Measurements from ENCODE around the gene UCN. TPM values are rescaled to one million over a fixed set of nuclear protein-coding genes. Genes with fewer than 3 reads are reported as not detected.

Gene UCN
- total and polyA plus RNA-seq, 2 donors (not counting 1 experiment from before 2014, with no cell fraction given): 3.6 to 4.5 TPM

- Histone ChIP-seq H3K27me3 (replicated peaks in 1 of 4; ENCODE audit: control extremely low read depth in 1 of 4, control insufficient read depth in 3 of 4, insufficient read depth in 4 of 4, low read length in 3 of 4) (no peaks in the 10 kb centered on the region), H3K4me2 (replicated peaks; ENCODE audit: low read depth, low read length, poor library complexity, severe bottlenecking) (no peak overlapping the region), H4K20me1 (ENCODE audit: control insufficient read depth, insufficient read depth, low read length, poor library complexity, severe bottlenecking) (peaks cover 51% of the 10 kb centered on the region), H3K27ac (ENCODE audit: low read length in 2 of 2) (no peak overlapping the region), H3K4me1 (ENCODE audit: control insufficient read depth in 2 of 2, insufficient read depth in 2 of 2, low read length in 2 of 2) (peaks cover 10 to 12% of the 10 kb centered on the region in 2 donors), H3K9me3 (ENCODE audit: control extremely low read depth in 1 of 3, control insufficient read depth in 2 of 3, insufficient read depth in 1 of 3, low read length in 2 of 3) (no peaks in the 10 kb centered on the region), H3K36me3 (replicated peaks in 1 of 2; ENCODE audit: control extremely low read depth in 1 of 2, control insufficient read depth in 1 of 2, extremely low read depth in 1 of 2, insufficient read depth in 2 of 2, low read length in 1 of 2) (peaks cover 0 to 10% of the 10 kb centered on the region in 2 experiments), H3K9ac (ENCODE audit: low read length) (no peak overlapping the region), H2AFZ (ENCODE audit: insufficient read depth, low read depth, low read length, poor library complexity, severe bottlenecking) (no peak overlapping the region), H3K79me2 (ENCODE audit: control insufficient read depth, insufficient read depth, low read length) (peaks cover 90% of the 10 kb centered on the region), H3K4me3 (ENCODE audit: control extremely low read depth in 1 of 5, extremely low read depth in 1 of 5, insufficient read depth in 1 of 5, low read depth in 2 of 5, low read length in 4 of 5) (no peak overlapping the region)
- ATAC-seq (ENCODE audit: low read depth) (no peak), DNase-seq (no peak)
- intact Hi-C loops (cut with micrococcal nuclease): no loop called here
- WGBS (ENCODE audit: insufficient coverage): 98% methylated on average over 5 of the region's 6 CpGs
- Mint-ChIP-seq H3K27ac (no peak overlapping the region), H3K4me3 (no peak overlapping the region), H3K4me1 (peaks cover 53% of the 10 kb centered on the region), H3K9me3 (ENCODE audit: insufficient read depth) (no peaks in the 10 kb centered on the region), H3K27me3 (no peaks in the 10 kb centered on the region)
- ChIA-PET POLR2A (no interaction called here), CTCF (interaction anchor here (1.9 kb wide), 1 partner anchor 48 kb away, joined by 5 read pairs; no protein-coding TSS in a partner anchor)
- TF ChIP-seq EZH2 (IDR thresholded peaks at IDR 0.05; ENCODE audit: borderline replicate concordance, insufficient read depth, low read depth, low read length, poor library complexity, severe bottlenecking): no peak
- TF ChIP-seq CTCF (IDR thresholded peaks at IDR 0.05): no peak
Measured at GRCh38 chr2:27351802-27352598, 43.8 kb upstream of the UCN start.

- intact Hi-C loops (cut with micrococcal nuclease): no loop called here
- Mint-ChIP-seq H3K4me3 (no peak overlapping the region), H3K27me3 (no peaks in the 10 kb centered on the region), H3K9me3 (ENCODE audit: insufficient read depth) (no peaks in the 10 kb centered on the region), H3K27ac (no peak overlapping the region), H3K4me1 (peaks cover 37% of the 10 kb centered on the region)
- Histone ChIP-seq H3K36me3 (replicated peaks in 1 of 2; ENCODE audit: control extremely low read depth in 1 of 2, control insufficient read depth in 1 of 2, extremely low read depth in 1 of 2, insufficient read depth in 2 of 2, low read length in 1 of 2) (peaks cover 0 to 11% of the 10 kb centered on the region in 2 experiments), H3K4me3 (ENCODE audit: control extremely low read depth in 1 of 5, extremely low read depth in 1 of 5, insufficient read depth in 1 of 5, low read depth in 2 of 5, low read length in 4 of 5) (no peak overlapping the region), H2AFZ (ENCODE audit: insufficient read depth, low read depth, low read length, poor library complexity, severe bottlenecking) (no peak overlapping the region), H3K9me3 (ENCODE audit: control extremely low read depth in 1 of 3, control insufficient read depth in 2 of 3, insufficient read depth in 1 of 3, low read length in 2 of 3) (no peaks in the 10 kb centered on the region), H3K9ac (ENCODE audit: low read length) (no peak overlapping the region), H3K79me2 (ENCODE audit: control insufficient read depth, insufficient read depth, low read length) (peaks cover 97% of the 10 kb centered on the region), H3K4me1 (ENCODE audit: control insufficient read depth in 2 of 2, insufficient read depth in 2 of 2, low read length in 2 of 2) (peaks cover 2 to 4% of the 10 kb centered on the region in 2 donors), H3K27me3 (replicated peaks in 1 of 4; ENCODE audit: control extremely low read depth in 1 of 4, control insufficient read depth in 3 of 4, insufficient read depth in 4 of 4, low read length in 3 of 4) (no peaks in the 10 kb centered on the region), H3K27ac (ENCODE audit: low read length in 2 of 2) (no peak overlapping the region), H4K20me1 (ENCODE audit: control insufficient read depth, insufficient read depth, low read length, poor library complexity, severe bottlenecking) (peaks cover 69% of the 10 kb centered on the region), H3K4me2 (replicated peaks; ENCODE audit: low read depth, low read length, poor library complexity, severe bottlenecking) (no peak overlapping the region)
- ATAC-seq (ENCODE audit: low read depth) (no peak), DNase-seq (no peak)
- CTCF ChIA-PET: no interaction called here
- no peak for TF ChIP-seq CTCF (IDR thresholded peaks at IDR 0.05)
- TF ChIP-seq EZH2 (IDR thresholded peaks at IDR 0.05; ENCODE audit: borderline replicate concordance, insufficient read depth, low read depth, low read length, poor library complexity, severe bottlenecking): no peak
- POLR2A ChIA-PET: no interaction called here
- 95% methylated on average over 6 of the region's 7 CpGs for WGBS (ENCODE audit: insufficient coverage)
Measured at GRCh38 chr2:27350106-27350693, 42.0 kb upstream of the UCN start.
